MV-4-11 (cell line): ENCODE measurements around the gene EMILIN1.
"Not testable (repeated sequence)": the region's sequence is repeated elsewhere in the genome, so short reads cannot be mapped to it uniquely, and the experiment has no call there.

Experiments used
- DNase-seq: peaks from one replicate; lab custom pipeline; 2025; lab: John Stamatoyannopoulos, UW

Gene EMILIN1

GRCh38 chr2:27095427-27095744 lies 17.0 kb downstream of the EMILIN1 start:
- no peak for DNase-seq

- DNase-seq = peak; percentile 64
Observed at GRCh38 chr2:27095745-27096651, 17.6 kb downstream of the EMILIN1 start.

GRCh38 chr2:27096748-27097297 lies 18.4 kb downstream of the EMILIN1 start:
- DNase-seq = peak; percentile 61

GRCh38 chr2:27097341-27097740 lies 18.9 kb downstream of the EMILIN1 start:
- DNase-seq = no peak

GRCh38 chr2:27099334-27099955 lies 21.0 kb downstream of the EMILIN1 start:
- no peak for DNase-seq

- no peak for DNase-seq
Observed at GRCh38 chr2:27100036-27100435, 21.6 kb downstream of the EMILIN1 start.

- DNase-seq = no peak
Observed at GRCh38 chr2:27102329-27102728, 23.9 kb downstream of the EMILIN1 start.

- peak; percentile 26 for DNase-seq
Observed at GRCh38 chr2:27105981-27106380, 27.6 kb downstream of the EMILIN1 start.

- DNase-seq = no peak
Observed at GRCh38 chr2:27108221-27108620, 29.8 kb downstream of the EMILIN1 start.

- DNase-seq = no peak
Observed at GRCh38 chr2:27109083-27109482, 30.7 kb downstream of the EMILIN1 start.

- DNase-seq = not testable (repeated sequence)
Observed at GRCh38 chr2:27110603-27111352, 32.4 kb downstream of the EMILIN1 start.

GRCh38 chr2:27111392-27112078 lies 33.1 kb downstream of the EMILIN1 start:
- DNase-seq = not testable (repeated sequence)

GRCh38 chr2:27115519-27115918 lies 37.1 kb downstream of the EMILIN1 start:
- no peak for DNase-seq

GRCh38 chr2:27117995-27118524 lies 39.6 kb downstream of the EMILIN1 start:
- no peak for DNase-seq

- DNase-seq = peak; percentile 45
Observed at GRCh38 chr2:27118525-27119329, 40.3 kb downstream of the EMILIN1 start, which contains the start of gene CGREF1. Gene CGREF1, minus strand, starts transcription at chr2:27119128. Its CDS starts 14,762 bp downstream, at chr2:27104366.

GRCh38 chr2:27119330-27119670 lies 40.9 kb downstream of the EMILIN1 start:
- DNase-seq = not testable (repeated sequence)

GRCh38 chr2:27121906-27122305 lies 43.5 kb downstream of the EMILIN1 start:
- DNase-seq = peak; percentile 22

GRCh38 chr2:27122791-27123190 lies 44.4 kb downstream of the EMILIN1 start:
- no peak for DNase-seq

- peak; percentile 62 for DNase-seq
Observed at GRCh38 chr2:27123302-27124150, 45.1 kb downstream of the EMILIN1 start, which contains the start of gene ABHD1. Gene ABHD1, plus strand, starts transcription at chr2:27123815. Its CDS starts 134 bp downstream, at chr2:27123949.

- DNase-seq = no peak
Observed at GRCh38 chr2:27125104-27125503, 46.7 kb downstream of the EMILIN1 start.
